ENCODE data around the gene YJEFN3. TPM values are rescaled to one million over a fixed set of nuclear protein-coding genes. Genes with fewer than 3 reads are reported as not detected.

The YJEFN3 gene
- total RNA-seq, 2 donors from 2014 or later, result 7.3 to 12.6 TPM

DNA sequence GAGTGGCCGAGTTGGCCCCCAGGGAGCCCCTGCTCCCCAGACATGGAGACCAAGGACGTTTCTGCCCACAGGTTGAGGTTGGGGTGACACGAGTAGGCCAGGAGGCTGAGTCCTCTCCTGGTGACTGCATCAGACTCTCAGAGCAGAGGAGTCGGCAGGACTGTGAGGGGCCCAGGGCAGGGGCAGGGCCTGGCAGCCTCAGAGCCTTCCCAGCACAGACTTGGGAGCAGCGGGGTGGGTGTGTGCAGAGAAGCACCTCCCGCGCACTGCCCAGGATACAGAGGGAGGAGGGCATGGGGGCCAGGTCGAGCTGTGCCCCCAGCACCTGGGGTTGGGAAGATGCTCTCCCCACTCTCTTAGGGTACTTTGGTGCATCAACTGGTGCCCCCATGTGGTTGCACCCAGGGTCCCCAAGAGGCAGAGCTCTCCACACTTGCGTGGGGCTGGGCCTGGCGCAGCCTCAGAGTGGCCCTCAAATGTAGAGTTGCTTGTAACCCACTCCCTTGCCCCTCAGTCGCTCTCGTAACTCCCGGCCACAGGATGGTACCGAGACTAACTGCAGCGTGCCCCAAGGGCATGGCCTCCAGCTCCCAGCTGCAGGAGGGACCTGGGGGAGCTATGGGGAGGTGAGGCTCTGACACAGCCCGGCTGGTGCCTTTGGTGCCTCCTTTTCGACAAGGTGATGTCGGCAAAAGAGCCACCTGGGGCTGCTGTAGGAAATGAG, 29.3 kb upstream of the YJEFN3 start:
- peak overlapping the region; percentile 70 for H3K27ac Mint-ChIP-seq
- Histone ChIP-seq H3K27ac (ENCODE audit: low read depth, low read length) (no peak overlapping the region), H3K4me3 (ENCODE audit: low read length) (no peak overlapping the region), H3K9ac (ENCODE audit: extremely low read depth, low read length, poor library complexity, severe bottlenecking) (no peak overlapping the region), H3K36me3 (ENCODE audit: control insufficient read depth, insufficient read depth, low read length) (peaks cover 84% of the 10 kb centered on the region), H3K4me1 (ENCODE audit: control insufficient read depth, insufficient read depth, low read length) (no peaks in the 10 kb centered on the region), H3K27me3 (ENCODE audit: control insufficient read depth, insufficient read depth, low read length, poor library complexity, severe bottlenecking) (no peaks in the 10 kb centered on the region), H3K9me3 (ENCODE audit: control insufficient read depth, low read length) (no peaks in the 10 kb centered on the region)
- peaks cover 77% of the 10 kb centered on the region for H3K36me3 Mint-ChIP-seq (ENCODE audit: low read depth)
- H3K4me1 Mint-ChIP-seq, result no peaks in the 10 kb centered on the region
- DNase-seq, result no peak
- no peaks in the 10 kb centered on the region for H3K9me3 Mint-ChIP-seq
- no peak overlapping the region for H3K4me3 Mint-ChIP-seq
- no peak for TF ChIP-seq CTCF (conservative IDR thresholded peaks at IDR 0.05)
- 94 to 98% methylated on average over 15 to 18 of the region's 18 CpGs for WGBS, 2 experiments (ENCODE audit: insufficient coverage in 1 of 2, insufficient read length in 1 of 2)
- no peaks in the 10 kb centered on the region for H3K27me3 Mint-ChIP-seq (ENCODE audit: insufficient read depth)

DNA sequence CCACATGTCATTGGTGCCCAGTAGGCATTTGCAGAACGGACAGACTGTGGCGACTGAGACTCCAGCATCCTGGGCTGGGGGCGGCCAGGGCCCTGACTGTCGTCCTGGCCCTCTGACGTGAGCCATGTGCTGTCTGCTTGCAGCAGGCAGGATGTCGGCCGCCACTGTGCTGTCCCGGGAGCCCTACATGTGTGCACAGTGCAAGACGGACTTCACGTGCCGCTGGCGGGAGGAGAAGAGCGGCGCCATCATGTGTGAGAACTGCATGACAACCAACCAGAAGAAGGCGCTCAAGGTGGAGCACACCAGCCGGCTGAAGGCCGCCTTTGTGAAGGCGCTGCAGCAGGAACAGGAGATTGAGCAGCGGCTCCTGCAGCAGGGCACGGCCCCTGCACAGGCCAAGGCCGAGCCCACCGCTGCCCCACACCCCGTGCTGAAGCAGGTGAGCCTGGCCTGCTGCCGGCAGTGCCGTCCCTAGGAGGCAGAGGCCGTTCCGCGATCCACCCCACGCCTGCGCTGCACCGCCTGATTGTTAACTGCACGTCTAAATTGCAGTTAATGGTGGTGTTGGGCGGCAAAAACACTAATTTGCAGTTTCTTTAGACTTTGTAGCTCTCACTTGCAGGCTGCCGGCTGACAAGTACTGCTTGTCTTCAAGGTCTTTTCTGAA, 27.6 kb upstream of the YJEFN3 start:
- no peak overlapping the region for H3K4me3 ChIP-seq (ENCODE audit: low read length)
- H3K9me3 ChIP-seq (ENCODE audit: control insufficient read depth, low read length), result no peaks in the 10 kb centered on the region
- Mint-ChIP-seq H3K4me1 (no peaks in the 10 kb centered on the region), H3K27ac (no peak overlapping the region), H3K9me3 (no peaks in the 10 kb centered on the region), H3K4me3 (no peak overlapping the region), H3K36me3 (ENCODE audit: low read depth) (peaks cover 74% of the 10 kb centered on the region), H3K27me3 (ENCODE audit: insufficient read depth) (no peaks in the 10 kb centered on the region)
- no peak overlapping the region for H3K27ac ChIP-seq (ENCODE audit: low read depth, low read length)
- H3K36me3 ChIP-seq (ENCODE audit: control insufficient read depth, insufficient read depth, low read length), result peaks cover 78% of the 10 kb centered on the region
- no peak for DNase-seq
- H3K4me1 ChIP-seq (ENCODE audit: control insufficient read depth, insufficient read depth, low read length), result no peaks in the 10 kb centered on the region
- TF ChIP-seq CTCF (conservative IDR thresholded peaks at IDR 0.05), result no peak
- WGBS, 2 experiments (ENCODE audit: insufficient coverage in 1 of 2, insufficient read length in 1 of 2), result 94 to 96% methylated on average over 32 to 34 of the region's 34 CpGs
- no peaks in the 10 kb centered on the region for H3K27me3 ChIP-seq (ENCODE audit: control insufficient read depth, insufficient read depth, low read length, poor library complexity, severe bottlenecking)
- H3K9ac ChIP-seq (ENCODE audit: extremely low read depth, low read length, poor library complexity, severe bottlenecking), result no peak overlapping the region

- H3K4me1 Mint-ChIP-seq, result no peaks in the 10 kb centered on the region
- no peak for DNase-seq
- no peaks in the 10 kb centered on the region for H3K4me1 ChIP-seq (ENCODE audit: control insufficient read depth, insufficient read depth, low read length)
- H3K36me3 ChIP-seq (ENCODE audit: control insufficient read depth, insufficient read depth, low read length), result peaks cover 77% of the 10 kb centered on the region
- H3K9ac ChIP-seq (ENCODE audit: extremely low read depth, low read length, poor library complexity, severe bottlenecking), result no peak overlapping the region
- no peak for TF ChIP-seq CTCF (conservative IDR thresholded peaks at IDR 0.05)
- no peaks in the 10 kb centered on the region for H3K9me3 Mint-ChIP-seq
- H3K9me3 ChIP-seq (ENCODE audit: control insufficient read depth, low read length), result no peaks in the 10 kb centered on the region
- no peaks in the 10 kb centered on the region for H3K27me3 ChIP-seq (ENCODE audit: control insufficient read depth, insufficient read depth, low read length, poor library complexity, severe bottlenecking)
- 97% methylated on average over 26 of the region's 26 CpGs for WGBS, 2 experiments (ENCODE audit: insufficient coverage in 1 of 2, insufficient read length in 1 of 2)
- no peak overlapping the region for H3K4me3 ChIP-seq (ENCODE audit: low read length)
- no peak overlapping the region for H3K27ac Mint-ChIP-seq
- no peaks in the 10 kb centered on the region for H3K27me3 Mint-ChIP-seq (ENCODE audit: insufficient read depth)
- peaks cover 73% of the 10 kb centered on the region for H3K36me3 Mint-ChIP-seq (ENCODE audit: low read depth)
- H3K4me3 Mint-ChIP-seq, result no peak overlapping the region
- H3K27ac ChIP-seq (ENCODE audit: low read depth, low read length), result no peak overlapping the region
These were observed 26.9 kb upstream of the YJEFN3 start for GRCh38 chr19:19501798-19502197.

Data from endodermal cell (in vitro differentiated cells).